Spleen (tissue), 7 donors: ENCODE measurements around the gene CAGE1.

Source experiments
- POLR2A ChIP-seq, 3 donors: fragments of 450-650 bp; IDR thresholded peaks; one replicate each; pipeline ENCODE4 v1.5.1; 2017; ENCODE audit warnings: antibody characterized with exemption in 3 of 3, mild to moderate bottlenecking in 1 of 3
- POLR2AphosphoS5 ChIP-seq, 3 donors: sonication (generic); formaldehyde crosslinking; IDR thresholded peaks; one replicate each; pipeline ENCODE4 v1.5.1; 2017; ENCODE audit warnings: antibody characterized with exemption in 3 of 3
- TF ChIP-seq, protein P1 (sequence below), 11 experiments: fragments of 200-600 bp in 7 of 11; fragments of 450-650 bp in 4 of 11; sonication (generic) in 4 of 11; IDR thresholded peaks in 8 of 11; conservative IDR thresholded peaks in 3 of 11; 1 replicate in 7 of 11; 2 replicates in 4 of 11; pipeline versions ENCODE4 v1.4.0 to v1.8.0; 2016 to 2021; ENCODE audit warnings: antibody characterized with exemption in 11 of 11, inconsistent platforms in 4 of 11, mild to moderate bottlenecking in 1 of 11
- donor health status: DM: no; HTN: no; CAD: no; lungs with moderate emphysema.
- donor health status: DM: no; HTN: no; CAD: no.
- donor health status: DM: no; HTN: no; CAD: no.

GRCh38 chr6:7290079-7290478 lies 99.5 kb downstream of the CAGE1 start:
- TF ChIP-seq, protein P1, sequence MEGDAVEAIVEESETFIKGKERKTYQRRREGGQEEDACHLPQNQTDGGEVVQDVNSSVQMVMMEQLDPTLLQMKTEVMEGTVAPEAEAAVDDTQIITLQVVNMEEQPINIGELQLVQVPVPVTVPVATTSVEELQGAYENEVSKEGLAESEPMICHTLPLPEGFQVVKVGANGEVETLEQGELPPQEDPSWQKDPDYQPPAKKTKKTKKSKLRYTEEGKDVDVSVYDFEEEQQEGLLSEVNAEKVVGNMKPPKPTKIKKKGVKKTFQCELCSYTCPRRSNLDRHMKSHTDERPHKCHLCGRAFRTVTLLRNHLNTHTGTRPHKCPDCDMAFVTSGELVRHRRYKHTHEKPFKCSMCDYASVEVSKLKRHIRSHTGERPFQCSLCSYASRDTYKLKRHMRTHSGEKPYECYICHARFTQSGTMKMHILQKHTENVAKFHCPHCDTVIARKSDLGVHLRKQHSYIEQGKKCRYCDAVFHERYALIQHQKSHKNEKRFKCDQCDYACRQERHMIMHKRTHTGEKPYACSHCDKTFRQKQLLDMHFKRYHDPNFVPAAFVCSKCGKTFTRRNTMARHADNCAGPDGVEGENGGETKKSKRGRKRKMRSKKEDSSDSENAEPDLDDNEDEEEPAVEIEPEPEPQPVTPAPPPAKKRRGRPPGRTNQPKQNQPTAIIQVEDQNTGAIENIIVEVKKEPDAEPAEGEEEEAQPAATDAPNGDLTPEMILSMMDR (IDR thresholded peaks at IDR 0.05 in 8 of 11, conservative IDR thresholded peaks at IDR 0.05 in 3 of 11) = no peak
- TF ChIP-seq POLR2A (IDR thresholded peaks at IDR 0.05) (no peak), POLR2AphosphoS5 (IDR thresholded peaks at IDR 0.05) (no peak)
